KOPT-K1 (cell line): Measurements from ENCODE around the gene TRDN.

Experiments
- H3K27ac ChIP-seq: fragments of 200-600 bp; sonication (generic); 2 replicates; pipeline ENCODE4 v1.5.1; 2016; ENCODE audit warnings: antibody characterized with exemption, mild to moderate bottlenecking, low read depth, low read length; ENCODE audit not compliant: poor library complexity, severe bottlenecking
- H3K36me3 ChIP-seq: fragments of 200-600 bp; sonication (generic); 2 replicates; pipeline ENCODE4 v1.5.1; 2017; ENCODE audit warnings: antibody characterized with exemption, mild to moderate bottlenecking, low read length, moderate library complexity; ENCODE audit not compliant: insufficient read depth
- H3K9me3 ChIP-seq: fragments of 200-600 bp; sonication (generic); 2 replicates; pipeline ENCODE4 v1.5.1; 2017; ENCODE audit warnings: antibody characterized with exemption, low read length, mild to moderate bottlenecking; ENCODE audit not compliant: insufficient read depth, poor library complexity, severe bottlenecking

Gene TRDN

GRCh38 chr6:123383718-123384117 is 253.0 kb downstream of the TRDN start:
- Histone ChIP-seq H3K36me3 (no peaks in the 10 kb centered on the region), H3K27ac (no peak overlapping the region), H3K9me3 (no peaks in the 10 kb centered on the region)

- no peaks in the 10 kb centered on the region for H3K36me3 ChIP-seq
- no peak overlapping the region for H3K27ac ChIP-seq
- no peaks in the 10 kb centered on the region for H3K9me3 ChIP-seq
These were observed 256.5 kb downstream of the TRDN start for GRCh38 chr6:123380257-123380656.

- H3K27ac ChIP-seq: no peak overlapping the region
- H3K36me3 ChIP-seq: no peaks in the 10 kb centered on the region
- H3K9me3 ChIP-seq: no peaks in the 10 kb centered on the region
These were observed 264.0 kb downstream of the TRDN start for GRCh38 chr6:123372737-123373136.

GRCh38 chr6:123363912-123364311 is 272.8 kb downstream of the TRDN start:
- H3K9me3 ChIP-seq: no peaks in the 10 kb centered on the region
- H3K36me3 ChIP-seq: no peaks in the 10 kb centered on the region
- H3K27ac ChIP-seq: no peak overlapping the region

GRCh38 chr6:123360359-123360758 is 276.4 kb downstream of the TRDN start:
- Histone ChIP-seq H3K36me3 (no peaks in the 10 kb centered on the region), H3K9me3 (no peaks in the 10 kb centered on the region), H3K27ac (no peak overlapping the region)

- Histone ChIP-seq H3K36me3 (no peaks in the 10 kb centered on the region), H3K27ac (no peak overlapping the region), H3K9me3 (no peaks in the 10 kb centered on the region)
These were observed 284.0 kb downstream of the TRDN start for GRCh38 chr6:123352705-123353104.

- H3K27ac ChIP-seq: no peak overlapping the region
- H3K9me3 ChIP-seq: no peaks in the 10 kb centered on the region
- H3K36me3 ChIP-seq: no peaks in the 10 kb centered on the region
These were observed 284.5 kb downstream of the TRDN start for GRCh38 chr6:123352279-123352678.

- Histone ChIP-seq H3K36me3 (no peaks in the 10 kb centered on the region), H3K9me3 (no peaks in the 10 kb centered on the region), H3K27ac (no peak overlapping the region)
These were observed 292.9 kb downstream of the TRDN start for GRCh38 chr6:123343836-123344235.

GRCh38 chr6:123338394-123338793 is 298.4 kb downstream of the TRDN start:
- no peak overlapping the region for H3K27ac ChIP-seq
- H3K9me3 ChIP-seq: no peaks in the 10 kb centered on the region
- no peaks in the 10 kb centered on the region for H3K36me3 ChIP-seq

- Histone ChIP-seq H3K9me3 (no peaks in the 10 kb centered on the region), H3K27ac (no peak overlapping the region)
These were observed 303.6 kb downstream of the TRDN start for GRCh38 chr6:123333000-123333756.

GRCh38 chr6:123332070-123332469 is 304.7 kb downstream of the TRDN start:
- H3K36me3 ChIP-seq: no peaks in the 10 kb centered on the region
- no peak overlapping the region for H3K27ac ChIP-seq
- no peaks in the 10 kb centered on the region for H3K9me3 ChIP-seq

More at GRCh38 chr6:123333000-123333756, 303.6 kb downstream of the TRDN start:
- H3K36me3 ChIP-seq: no peaks in the 10 kb centered on the region

- no peak overlapping the region for H3K27ac ChIP-seq
- no peaks in the 10 kb centered on the region for H3K36me3 ChIP-seq
- no peaks in the 10 kb centered on the region for H3K9me3 ChIP-seq
These were observed 307.4 kb downstream of the TRDN start for GRCh38 chr6:123329337-123329736.

- no peak overlapping the region for H3K27ac ChIP-seq
These were observed 313.1 kb downstream of the TRDN start for GRCh38 chr6:123323452-123324329.

GRCh38 chr6:123321020-123321419 is 315.7 kb downstream of the TRDN start:
- H3K9me3 ChIP-seq: no peaks in the 10 kb centered on the region
- H3K27ac ChIP-seq: no peak overlapping the region
- H3K36me3 ChIP-seq: no peaks in the 10 kb centered on the region

More at GRCh38 chr6:123323452-123324329, 313.1 kb downstream of the TRDN start:
- Histone ChIP-seq H3K9me3 (no peaks in the 10 kb centered on the region), H3K36me3 (no peaks in the 10 kb centered on the region)

GRCh38 chr6:123316733-123317323 is 319.9 kb downstream of the TRDN start:
- Histone ChIP-seq H3K36me3 (no peaks in the 10 kb centered on the region), H3K27ac (no peak overlapping the region)

More at GRCh38 chr6:123316733-123317323, 319.9 kb downstream of the TRDN start:
- H3K9me3 ChIP-seq: no peaks in the 10 kb centered on the region
